Right lobe of liver (tissue), 4 donors: Measurements from ENCODE around the gene ESF1.

Source experiments
- CTCF ChIP-seq, 4 donors: fragments of 200-600 bp in 3 of 4; fragments of 450-650 bp in 1 of 4; IDR thresholded peaks; one replicate each; pipeline versions ENCODE4 v1.5.1 to v1.8.0; 2016 to 2022; ENCODE audit warnings: antibody characterized with exemption in 4 of 4, mild to moderate bottlenecking in 2 of 4
- POLR2A ChIP-seq: fragments of 450-650 bp; IDR thresholded peaks from one replicate; pipeline ENCODE4 v1.6.1; 2017; ENCODE audit warnings: antibody characterized with exemption, mild to moderate bottlenecking
- donor health status: DM: no; HTN: no; CAD: no.
- donor health status: DM: no; HTN: no; CAD: no.
- donor health status: DM: no; HTN: yes; CAD: no.

- TF ChIP-seq CTCF (IDR thresholded peaks at IDR 0.05) = no peak
- TF ChIP-seq POLR2A = no peak
Observed at GRCh38 chr20:13822459-13822858, 37.7 kb upstream of the ESF1 start.
